Activated CD8-positive, alpha-beta memory T cell treated with anti-CD3 and anti-CD28 coated beads for 4 hours (primary cell): ENCODE results near the gene TMEM178B.

ENCODE experiments used
- DNase-seq, 2 donors: peaks; one replicate each; pipeline ENCODE4 v3.0.0-alpha.2; 2020; ENCODE audit warnings: low read depth in 2 of 2

Gene TMEM178B

DNA sequence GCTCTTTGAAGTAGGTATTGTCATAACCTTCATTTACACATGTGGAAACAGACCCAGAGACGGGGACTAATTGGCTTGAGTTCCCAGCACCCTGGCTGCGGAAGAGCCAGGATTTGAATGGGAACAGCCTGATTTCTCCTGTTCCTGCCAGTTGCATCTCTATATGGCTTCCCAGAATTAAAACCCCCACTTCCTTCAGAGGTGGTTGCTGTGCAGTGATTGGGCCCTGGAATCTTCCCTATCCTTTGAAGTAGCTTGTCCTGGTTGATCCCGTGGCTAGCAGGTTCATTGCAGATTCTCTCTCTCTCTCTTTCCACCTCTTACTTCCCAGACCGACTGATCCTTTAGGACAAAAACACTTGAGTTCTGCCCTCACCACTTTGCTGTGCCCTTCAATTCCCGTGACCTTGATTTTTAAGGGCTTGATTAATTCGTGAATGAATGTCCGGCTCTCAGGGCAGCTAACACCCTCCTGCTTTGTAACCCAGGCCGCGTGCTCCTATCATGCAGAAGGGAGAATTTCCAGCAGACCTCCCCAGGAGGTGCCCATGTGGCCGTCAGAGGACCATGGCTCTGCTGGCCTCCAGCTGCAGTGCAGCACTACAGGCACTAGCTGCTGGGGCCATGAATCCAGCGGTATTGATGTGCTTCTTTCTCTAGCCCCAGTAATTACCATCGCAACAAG lies 356.7 kb downstream of the TMEM178B start:
- no peak for DNase-seq

DNA sequence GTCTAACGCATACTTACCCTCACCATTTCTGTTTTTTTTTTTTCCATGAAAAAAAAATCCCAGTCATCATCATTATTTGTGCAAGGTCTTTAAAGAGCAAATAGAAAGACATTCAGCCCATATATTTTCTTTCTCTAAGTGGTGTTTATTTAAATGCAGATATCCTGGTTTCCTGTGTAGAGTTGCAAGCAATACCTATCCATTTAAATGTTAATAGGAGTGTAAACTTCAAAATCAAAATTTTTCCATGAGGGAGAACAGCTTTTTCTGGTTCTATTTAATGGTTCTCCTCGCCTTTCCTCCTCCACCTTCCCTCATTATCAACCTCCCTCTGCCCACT lies 357.2 kb downstream of the TMEM178B start:
- no peak for DNase-seq

DNA sequence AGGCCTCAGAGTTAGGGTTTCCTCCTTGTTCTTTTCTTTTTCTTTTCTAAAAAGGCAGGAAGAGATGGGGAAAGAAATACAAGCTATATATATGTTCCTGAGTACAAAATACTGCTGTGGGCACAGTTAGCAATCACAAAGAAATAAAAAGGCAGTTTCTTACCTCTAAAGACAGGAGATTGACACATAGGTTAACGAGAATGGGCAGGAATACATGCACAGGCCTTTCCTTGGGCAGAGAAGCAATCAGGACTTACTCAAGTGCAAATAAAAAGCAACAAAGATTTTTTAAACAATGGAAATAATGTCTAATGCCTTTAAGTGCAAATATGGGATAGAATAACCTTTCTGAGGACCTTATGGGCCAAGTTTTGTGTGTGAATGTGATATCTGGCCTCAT lies 357.8 kb downstream of the TMEM178B start:
- DNase-seq = no peak

DNA sequence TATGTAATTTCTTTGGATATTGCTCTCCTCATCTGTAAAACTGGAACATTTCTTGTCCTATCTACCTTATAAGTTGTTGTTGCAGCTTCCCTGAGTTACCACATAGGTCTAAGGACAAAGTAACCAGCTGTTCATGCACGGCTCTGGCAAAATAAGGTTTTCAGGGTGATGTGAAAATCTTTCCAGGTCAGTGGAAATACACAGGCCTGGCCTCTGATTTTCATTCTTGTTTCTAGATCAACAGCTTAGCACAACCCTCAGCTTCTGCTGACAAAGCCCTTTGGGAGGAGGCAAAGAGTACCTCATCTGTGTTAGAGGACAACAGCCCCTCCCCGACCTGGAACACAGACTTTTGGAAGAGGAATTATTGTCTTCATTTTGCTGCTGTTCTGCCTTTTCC lies 359.8 kb downstream of the TMEM178B start:
- DNase-seq = no peak

DNA sequence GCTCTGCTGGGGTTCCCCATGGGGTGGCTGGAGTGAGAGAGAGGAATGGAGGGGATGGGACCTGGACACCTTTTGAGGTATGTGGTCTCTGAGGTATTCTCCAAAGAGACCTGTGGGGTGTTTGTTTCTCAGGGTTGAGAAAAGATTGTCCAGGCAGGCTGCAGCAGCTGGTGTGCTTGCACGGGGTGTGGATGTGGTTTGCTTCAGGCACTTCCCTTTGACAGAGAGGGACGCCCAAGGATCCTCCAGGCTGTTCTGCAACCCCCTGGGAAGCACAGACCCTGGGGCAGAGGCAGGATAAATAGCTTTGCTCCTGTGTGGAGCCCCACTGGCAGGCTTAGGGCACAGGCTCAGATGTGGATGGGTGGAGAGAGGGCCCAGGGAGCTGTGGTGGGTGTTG lies 362.3 kb downstream of the TMEM178B start:
- no peak for DNase-seq

DNA sequence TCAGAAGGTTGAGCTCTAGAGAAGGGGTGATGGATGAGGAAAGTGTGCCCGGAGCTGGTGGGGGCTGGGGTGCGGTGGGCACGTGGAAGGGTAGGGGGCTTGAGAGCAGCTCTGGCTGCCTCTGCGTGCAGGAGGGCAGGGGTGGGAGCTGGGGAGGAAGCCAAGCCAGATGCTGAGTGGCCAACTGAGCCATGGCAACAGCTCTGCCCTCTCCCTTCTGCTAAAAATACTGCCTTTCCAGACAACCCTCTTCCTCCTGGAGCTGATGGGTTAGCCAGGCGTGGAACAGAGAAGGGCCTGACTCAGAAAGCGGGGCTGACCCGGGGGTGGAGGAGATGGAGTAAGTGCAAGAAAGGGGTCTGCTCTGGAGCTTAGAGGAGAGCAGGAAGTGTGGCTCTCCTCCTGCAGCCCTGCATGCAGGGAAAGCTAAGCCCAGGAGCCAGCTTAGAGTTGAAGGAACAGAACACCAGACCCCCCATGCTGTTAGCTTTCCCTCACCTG lies 362.8 kb downstream of the TMEM178B start:
- DNase-seq = no peak

DNA sequence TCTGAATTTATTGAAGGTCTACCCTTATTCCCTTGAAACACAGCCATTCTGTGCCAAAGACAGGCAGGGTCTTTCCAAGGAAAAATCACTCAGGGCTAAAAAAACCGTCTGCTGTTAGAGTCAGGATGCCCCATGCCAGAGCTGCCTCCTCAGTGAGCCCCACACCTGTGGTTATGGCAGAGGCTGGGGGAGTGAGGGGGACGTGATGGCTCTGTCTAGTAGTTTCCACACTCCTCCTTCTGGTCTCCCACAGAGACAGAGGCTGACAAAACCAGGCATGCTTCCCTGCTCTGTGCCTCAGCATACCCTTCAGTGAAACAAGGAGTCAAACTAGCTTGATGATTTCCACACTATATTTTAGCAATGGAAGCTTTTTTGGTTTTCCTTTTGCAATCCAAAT lies 365.3 kb downstream of the TMEM178B start:
- DNase-seq = no peak

DNA sequence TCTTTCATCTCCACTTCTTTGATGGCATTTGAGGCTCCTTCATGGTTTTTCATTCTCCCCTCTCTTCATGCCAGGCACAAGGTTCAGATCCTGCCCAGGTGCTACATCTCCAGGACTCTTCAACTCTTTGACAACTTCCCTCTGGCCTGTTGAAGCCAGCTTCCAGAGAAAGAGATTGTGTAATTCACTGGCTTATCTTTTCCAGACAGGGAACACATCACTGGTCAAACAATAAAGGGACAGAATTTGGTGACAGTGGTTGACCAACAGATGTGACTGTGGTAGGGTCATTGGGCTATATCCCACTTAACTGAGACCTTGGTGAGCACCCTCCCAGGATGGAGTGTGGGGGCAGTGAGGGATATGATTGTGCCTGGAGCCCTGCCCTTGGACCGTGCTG lies 365.9 kb downstream of the TMEM178B start:
- DNase-seq = no peak

DNA sequence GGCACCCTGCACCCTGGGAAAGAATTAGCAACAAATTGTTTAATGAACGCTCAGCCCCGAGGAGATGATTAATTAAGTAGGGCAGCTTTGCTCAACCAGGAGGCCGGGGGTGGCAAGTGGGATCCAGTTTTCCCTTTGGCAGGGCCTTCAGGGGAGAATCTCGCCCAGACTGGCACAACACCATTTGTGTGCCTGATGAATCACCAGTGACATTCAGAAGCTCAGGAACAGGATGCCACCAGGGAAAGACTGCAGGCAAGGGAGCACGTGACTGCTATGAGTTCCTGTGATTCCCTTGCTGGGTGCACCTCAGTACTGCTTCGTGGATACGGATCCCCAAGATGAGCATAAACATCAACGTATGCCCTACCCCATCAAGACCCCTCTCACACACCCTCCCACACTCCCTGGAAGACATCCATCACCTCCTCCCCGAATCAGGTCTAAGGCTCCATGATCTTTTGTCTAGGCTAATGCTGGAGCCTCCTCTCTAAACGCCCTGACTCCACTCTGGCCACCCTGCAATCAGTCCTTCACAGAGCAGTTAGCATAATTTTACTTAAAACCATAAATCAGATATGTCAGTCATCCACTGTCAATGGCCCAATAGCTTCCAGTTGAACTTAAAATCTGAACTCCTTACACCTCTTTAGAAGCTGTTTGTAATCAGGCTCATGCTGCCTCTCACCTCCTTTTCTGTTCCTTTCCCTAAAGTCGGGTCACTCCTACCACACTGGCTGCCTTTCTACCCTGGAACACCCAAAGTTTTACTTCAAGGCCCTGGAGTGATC lies 368.2 kb downstream of the TMEM178B start:
- DNase-seq = no peak

DNA sequence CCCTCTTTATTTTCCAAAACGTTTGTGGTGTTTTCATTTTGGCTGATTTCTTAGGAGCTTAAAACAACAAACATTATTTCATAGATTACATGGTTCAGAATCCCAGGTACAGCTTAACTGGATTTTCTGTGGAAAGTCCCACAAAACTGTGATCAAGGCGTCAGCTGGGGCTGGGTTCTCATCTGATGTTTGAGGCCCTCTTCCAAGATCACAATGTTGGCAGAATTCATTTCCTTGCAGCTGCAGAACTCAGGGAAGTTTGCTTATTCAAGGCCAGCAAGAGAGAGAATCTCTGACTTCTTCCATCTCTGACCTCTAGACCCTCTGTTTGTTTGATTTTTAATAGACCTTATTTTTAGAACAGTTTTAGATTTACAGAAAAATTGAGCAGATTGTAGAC lies 368.9 kb downstream of the TMEM178B start:
- DNase-seq = no peak

DNA sequence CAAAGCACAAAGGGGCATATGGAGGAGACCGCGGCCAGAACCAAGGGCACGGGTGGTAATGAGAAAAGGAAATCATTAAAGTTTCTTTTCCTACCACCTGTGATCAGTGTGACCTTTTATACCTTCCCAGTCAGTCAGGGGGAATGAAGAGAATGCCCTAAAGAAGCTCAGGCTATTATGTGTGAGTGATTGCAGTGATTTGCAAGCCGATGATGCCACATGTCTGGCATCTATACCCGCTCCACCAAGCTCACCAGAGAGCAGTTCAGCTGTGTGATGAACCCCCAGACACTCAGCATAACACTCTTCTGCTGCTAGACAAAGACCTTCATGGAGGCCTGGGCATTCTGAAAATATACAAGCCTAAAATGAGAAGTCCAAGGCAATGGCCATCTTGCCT lies 371.1 kb downstream of the TMEM178B start:
- DNase-seq = no peak

DNA sequence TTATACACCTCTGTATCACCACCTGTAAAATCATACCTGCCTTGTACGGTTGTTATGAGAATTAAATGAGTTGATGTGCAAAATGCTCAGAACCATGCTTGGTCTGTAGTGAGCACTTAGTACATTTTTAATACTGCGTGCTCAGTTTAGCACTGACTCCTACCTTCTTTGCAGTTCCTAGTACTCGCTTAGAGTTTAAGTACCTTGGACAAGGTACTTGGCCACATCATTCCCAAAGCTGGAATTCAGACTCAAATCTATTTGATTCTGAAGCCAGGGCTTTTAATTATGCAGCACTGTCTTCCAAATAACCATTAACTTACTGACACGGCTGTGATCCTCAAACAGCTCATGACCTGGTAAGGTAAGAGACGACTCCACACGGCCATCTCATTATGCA lies 377.4 kb downstream of the TMEM178B start:
- no peak for DNase-seq

DNA sequence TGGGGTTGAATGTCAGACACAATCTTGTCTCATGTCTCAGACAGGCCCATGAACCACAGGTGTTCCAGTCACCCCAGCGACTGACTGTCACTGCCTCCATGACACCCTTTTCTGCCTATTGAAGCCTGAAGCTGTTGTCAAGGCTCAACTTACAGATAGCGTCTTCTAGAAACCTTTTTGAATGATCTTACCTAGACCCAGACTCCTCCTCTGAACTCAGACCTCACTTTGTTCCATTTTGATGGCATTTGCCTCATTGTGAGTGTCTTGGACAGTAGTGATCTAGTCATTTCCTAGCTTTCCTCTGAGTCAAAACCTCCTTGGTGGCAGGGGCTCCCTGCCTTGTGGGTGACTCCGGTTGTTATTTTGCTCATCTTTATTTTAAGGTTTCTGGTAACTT lies 379.0 kb downstream of the TMEM178B start:
- DNase-seq = no peak

DNA sequence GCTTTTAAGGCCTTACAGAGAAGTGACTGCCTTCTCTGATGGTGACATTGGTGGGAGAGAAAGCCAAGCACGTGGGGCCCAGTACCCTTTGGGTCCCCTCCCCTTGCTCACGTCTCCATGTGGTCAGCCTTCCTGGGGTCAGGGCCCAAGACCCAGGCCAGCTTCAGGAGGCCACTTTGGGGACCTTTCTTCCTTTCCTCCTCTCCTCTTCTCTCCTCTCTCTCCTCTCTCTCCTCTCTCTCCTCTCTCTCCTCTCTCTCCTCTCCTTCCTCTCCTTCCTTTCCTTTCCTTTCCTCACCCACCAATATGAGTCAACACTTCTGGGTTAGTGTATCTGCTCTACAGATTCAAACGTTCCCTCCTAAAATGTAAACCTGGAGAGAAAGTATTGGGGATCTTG lies 380.5 kb downstream of the TMEM178B start:
- DNase-seq = no peak

DNA sequence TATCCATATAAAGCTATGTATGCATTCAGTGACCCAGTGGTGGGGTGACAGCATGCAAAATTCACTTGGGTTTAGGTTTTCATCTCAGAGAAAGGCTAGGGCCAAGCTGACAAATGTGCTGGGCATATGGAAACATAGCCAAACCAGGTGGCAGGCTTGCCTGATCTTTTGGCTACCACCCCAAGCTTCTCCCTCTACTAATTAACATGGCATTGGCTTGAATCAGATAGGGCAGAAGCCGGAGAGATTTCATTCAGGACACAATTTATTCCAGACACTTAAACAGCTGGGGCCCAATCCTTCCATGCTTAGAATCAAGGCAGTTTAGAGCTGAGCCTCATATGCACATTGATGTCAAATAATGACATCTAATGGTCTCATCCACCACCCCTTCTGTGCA lies 381.9 kb downstream of the TMEM178B start:
- DNase-seq = no peak

DNA sequence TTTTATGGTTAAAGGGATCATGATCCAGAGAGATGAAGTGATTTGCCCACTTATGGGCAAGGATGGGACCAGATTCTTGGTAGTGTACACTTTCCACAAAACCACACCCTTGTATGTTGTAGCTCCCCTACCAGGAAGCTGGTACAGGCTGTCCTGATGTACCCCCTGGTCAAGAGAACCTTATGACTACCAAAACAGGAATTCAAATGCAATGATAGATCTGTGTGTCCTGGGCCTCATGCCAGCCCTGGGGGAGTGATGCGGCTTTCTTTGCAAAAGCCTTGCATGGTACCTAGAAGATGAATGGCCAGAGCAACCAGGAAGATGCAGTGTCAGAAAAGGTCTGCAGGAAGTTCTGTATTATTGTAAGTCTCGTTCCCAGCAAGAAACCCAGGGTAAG lies 382.4 kb downstream of the TMEM178B start:
- no peak for DNase-seq

DNA sequence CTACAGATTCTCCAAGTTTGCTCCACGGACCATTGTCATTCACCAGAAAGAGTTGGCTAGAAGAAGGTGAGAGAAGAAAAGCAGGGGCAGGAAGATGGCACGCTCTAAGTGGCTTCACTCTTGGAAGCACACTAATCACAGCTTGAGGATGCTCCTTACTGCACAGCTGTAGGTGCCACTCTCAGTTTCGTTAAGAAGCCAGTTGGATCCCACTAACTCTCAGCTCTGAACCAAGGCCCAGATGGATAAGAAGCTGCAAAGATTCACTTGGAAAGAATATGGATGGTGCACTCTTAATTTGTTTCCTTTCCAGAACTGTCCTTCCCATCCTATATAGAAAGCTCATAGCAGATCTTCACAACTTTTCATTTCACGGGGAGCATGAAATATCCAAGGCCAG lies 382.8 kb downstream of the TMEM178B start:
- no peak for DNase-seq

DNA sequence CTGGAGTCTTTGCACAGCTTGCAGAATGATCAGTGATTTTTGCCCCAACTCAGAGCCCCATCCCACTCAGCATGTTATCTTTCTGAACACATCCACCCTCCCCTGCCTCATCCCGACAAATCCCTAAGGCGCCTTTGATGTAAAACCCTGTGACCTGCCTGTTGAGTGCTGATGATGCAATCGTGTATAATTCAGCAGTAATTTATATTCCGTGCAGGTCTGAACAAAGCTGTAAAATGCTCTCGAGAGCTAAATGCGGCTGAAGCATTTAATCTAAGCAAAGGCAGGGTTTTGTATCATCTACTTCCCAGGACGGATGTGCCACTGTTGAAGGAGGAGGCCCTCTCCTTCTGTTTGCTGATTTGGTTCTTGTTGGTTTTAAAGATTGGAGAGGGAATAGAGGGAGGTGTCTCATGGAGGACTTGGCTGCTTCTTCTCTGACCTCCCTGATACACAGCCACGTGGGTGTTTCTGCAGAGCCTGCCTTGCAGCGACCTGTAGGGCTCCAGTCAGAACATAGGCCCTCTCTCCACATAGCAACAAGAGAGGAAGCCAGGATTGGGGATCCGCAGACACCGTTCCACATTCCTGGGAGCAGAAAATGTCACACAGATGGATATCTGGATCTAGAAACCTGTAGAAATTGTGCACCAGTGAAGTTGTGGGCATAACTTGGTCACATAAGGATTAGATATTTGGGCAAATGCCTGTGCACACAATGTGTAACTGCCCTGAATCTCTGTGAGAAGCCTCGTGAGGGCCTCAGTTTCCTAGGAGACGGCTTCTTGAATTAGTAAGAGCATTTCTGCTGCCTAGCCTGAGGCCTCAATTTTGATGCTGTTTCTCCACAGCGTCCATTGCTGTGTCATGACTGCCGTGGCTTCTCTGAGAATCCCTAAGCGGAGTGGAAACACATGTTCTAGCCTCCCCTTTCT lies 387.2 kb downstream of the TMEM178B start:
- no peak for DNase-seq

DNA sequence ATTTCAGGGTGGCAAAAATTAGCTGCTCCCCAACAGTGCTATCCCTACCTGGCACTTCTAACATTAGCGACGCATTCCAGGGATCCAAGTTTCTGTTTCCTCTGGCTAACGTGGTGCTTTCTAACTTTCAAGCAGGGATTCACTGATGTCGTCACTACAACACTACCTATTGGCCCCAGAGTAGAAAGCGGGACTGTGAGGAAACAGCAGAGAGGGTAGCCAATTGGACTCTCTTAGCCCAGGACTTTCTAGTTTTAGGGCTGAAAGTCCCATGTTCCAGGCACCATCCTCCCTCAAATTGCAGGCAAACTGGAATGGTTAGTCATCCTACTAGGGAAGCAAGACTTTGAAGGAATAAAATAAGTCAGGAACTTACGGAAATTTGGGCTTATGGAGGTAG lies 388.1 kb downstream of the TMEM178B start:
- no peak for DNase-seq

DNA sequence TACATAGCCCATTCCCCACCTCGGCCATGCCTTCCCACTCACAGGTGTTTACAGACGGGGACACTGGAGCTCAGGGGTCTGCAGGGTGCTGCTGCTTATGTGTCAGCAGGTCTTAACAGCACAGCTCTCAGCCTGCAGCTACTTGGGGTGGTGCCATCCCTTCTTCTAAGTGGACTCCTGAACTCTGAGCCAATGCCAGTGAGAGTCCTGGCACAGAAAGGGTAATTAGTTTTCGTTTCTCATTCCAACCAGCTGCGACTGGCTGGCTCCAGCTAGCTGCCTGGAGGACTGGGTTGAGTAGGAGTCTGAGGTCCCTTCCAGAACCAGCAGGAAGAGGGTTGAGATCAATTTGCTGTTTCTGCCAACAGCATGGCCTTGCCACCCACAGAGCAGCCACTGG lies 389.1 kb downstream of the TMEM178B start:
- no peak for DNase-seq

DNA sequence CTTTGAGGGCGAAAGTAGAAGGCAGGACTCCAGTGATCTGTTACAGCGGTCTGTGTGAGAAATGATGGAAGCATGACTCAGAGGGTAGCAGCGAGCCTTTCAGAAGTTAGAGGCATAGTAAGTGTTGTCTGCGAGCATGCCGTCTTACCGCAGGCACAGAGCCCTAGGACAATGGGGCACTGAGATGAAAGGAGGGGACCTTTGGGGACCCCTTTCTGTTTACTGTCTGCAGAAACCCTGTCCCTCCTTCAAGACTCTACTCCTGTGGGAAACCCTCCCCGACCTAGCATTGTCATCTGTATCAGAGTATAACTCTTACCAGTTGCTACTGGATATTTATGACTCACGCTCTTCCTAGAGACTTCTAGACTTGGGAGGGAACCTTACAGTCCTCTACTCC lies 390.1 kb downstream of the TMEM178B start:
- DNase-seq = no peak

DNA sequence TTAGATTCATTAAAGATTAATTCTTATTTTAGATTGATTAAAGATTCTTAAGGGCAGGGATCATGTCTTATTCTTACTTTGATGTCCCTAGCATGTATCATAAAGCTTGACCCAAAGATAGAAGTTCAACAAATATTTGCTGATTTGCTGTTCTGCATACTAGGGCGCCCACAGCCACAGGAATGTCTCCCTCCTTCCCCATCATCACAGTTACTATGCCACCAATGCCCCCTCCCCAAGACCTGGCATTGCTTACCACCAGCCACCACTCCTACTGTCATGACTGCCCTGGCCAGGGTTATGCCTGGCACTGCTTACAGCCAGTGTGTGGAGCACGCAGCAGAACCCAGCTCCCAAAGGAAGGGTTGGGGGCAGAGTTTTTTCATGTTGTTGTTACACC lies 390.7 kb downstream of the TMEM178B start:
- DNase-seq = no peak
